Trophoblast cell (in vitro differentiated cells and primary cell): ENCODE measurements around the gene COL4A6.

Experiments used
- DNase-seq, 2 donors: peaks; one replicate each; pipeline ENCODE4 v3.0.0-alpha.2; 2016
- H2AFZ ChIP-seq: 2 replicates; pipeline ENCODE4 v1.6.1; 2013; ENCODE audit warnings: low read length, moderate library complexity, mild to moderate bottlenecking; ENCODE audit not compliant: insufficient read depth, poor library complexity
- H2AK5ac ChIP-seq: 2 replicates; pipeline ENCODE4 v1.6.1; 2013; ENCODE audit warnings: mild to moderate bottlenecking, low read length
- H2BK120ac ChIP-seq: 2 replicates; pipeline ENCODE4 v1.6.1; 2013; ENCODE audit warnings: low read length, mild to moderate bottlenecking, moderate library complexity; ENCODE audit not compliant: insufficient read depth, poor library complexity
- H2BK12ac ChIP-seq: 2 replicates; pipeline ENCODE4 v1.6.1; 2013; ENCODE audit warnings: mild to moderate bottlenecking, low read length, moderate library complexity
- H2BK5ac ChIP-seq: 2 replicates; pipeline ENCODE4 v1.6.1; 2013; ENCODE audit warnings: low read length, low read depth, moderate library complexity, mild to moderate bottlenecking; ENCODE audit not compliant: poor library complexity
- H3K14ac ChIP-seq: 2 replicates; pipeline ENCODE4 v1.6.1; 2013; ENCODE audit warnings: mild to moderate bottlenecking, low read length
- H3K18ac ChIP-seq: 2 replicates; pipeline ENCODE4 v1.6.1; 2013; ENCODE audit warnings: mild to moderate bottlenecking, low read length
- H3K23ac ChIP-seq: 2 replicates; pipeline ENCODE4 v1.6.1; 2013; ENCODE audit warnings: low read length
- H3K27ac ChIP-seq: 2 replicates; pipeline ENCODE4 v1.5.1; 2013; ENCODE audit warnings: low read depth, mild to moderate bottlenecking, inconsistent platforms, low read length, moderate library complexity
- H3K27me3 ChIP-seq: 2 replicates; pipeline ENCODE4 v1.6.1; 2013; ENCODE audit warnings: inconsistent platforms, mild to moderate bottlenecking, low read length, moderate library complexity; ENCODE audit not compliant: insufficient read depth
- H3K36me3 ChIP-seq, 2 experiments: 1 replicate in 1 of 2; 2 replicates in 1 of 2; pipeline ENCODE4 v1.6.1; 2013; ENCODE audit warnings: low read length in 2 of 2, mild to moderate bottlenecking in 2 of 2, moderate library complexity in 1 of 2; ENCODE audit not compliant: insufficient read depth in 2 of 2, control insufficient read depth in 1 of 2
- H3K4ac ChIP-seq: 2 replicates; pipeline ENCODE4 v1.6.1; 2013; ENCODE audit warnings: low read depth, mild to moderate bottlenecking, low read length, moderate library complexity
- H3K4me1 ChIP-seq, 2 experiments: 1 replicate in 1 of 2; 2 replicates in 1 of 2; pipeline ENCODE4 v1.6.1; 2013; ENCODE audit warnings: low read length in 2 of 2, mild to moderate bottlenecking in 2 of 2, moderate library complexity in 1 of 2; ENCODE audit not compliant: insufficient read depth in 2 of 2, control insufficient read depth in 1 of 2
- H3K4me2 ChIP-seq: 2 replicates; pipeline ENCODE4 v1.6.1; 2013; ENCODE audit warnings: inconsistent platforms, mild to moderate bottlenecking, low read length, moderate library complexity
- H3K4me3 ChIP-seq: 2 replicates; pipeline ENCODE4 v1.5.1; 2013; ENCODE audit warnings: mild to moderate bottlenecking, low read depth, low read length, inconsistent platforms
- H3K79me1 ChIP-seq: one replicate; pipeline ENCODE4 v1.6.1; 2013; ENCODE audit warnings: low read length
- H3K79me2 ChIP-seq: 2 replicates; pipeline ENCODE4 v1.6.1; 2013; ENCODE audit warnings: low read length, mild to moderate bottlenecking; ENCODE audit not compliant: control insufficient read depth, insufficient read depth, poor library complexity
- H3K9ac ChIP-seq: 2 replicates; pipeline ENCODE4 v1.6.1; 2013; ENCODE audit warnings: mild to moderate bottlenecking, low read length
- H3K9me3 ChIP-seq: 2 replicates; pipeline ENCODE4 v1.6.1; 2013; ENCODE audit warnings: low read depth, mild to moderate bottlenecking, control low read depth, inconsistent platforms, low read length; ENCODE audit not compliant: insufficient read depth
- H4K12ac ChIP-seq: 2 replicates; pipeline ENCODE4 v1.6.1; 2013; ENCODE audit warnings: low read depth, mild to moderate bottlenecking, low read length, moderate library complexity
- H4K8ac ChIP-seq: 2 replicates; pipeline ENCODE4 v1.6.1; 2013; ENCODE audit warnings: low read depth, mild to moderate bottlenecking, low read length, moderate library complexity
- H4K91ac ChIP-seq: one replicate; pipeline ENCODE4 v1.6.1; 2013; ENCODE audit warnings: low read depth, mild to moderate bottlenecking, low read length, moderate library complexity
- WGBS: extraction: QIAGEN DNeasy Blood & Tissue Kit; methylation state at CpG from one replicate; pipeline ENCODE4 v1.1.7; 2013; ENCODE audit warnings: missing lambda C conversion rate; ENCODE audit not compliant: insufficient read length, insufficient coverage; ENCODE audit errors: extremely low coverage; 5-methylcytosine and 5-hydroxymethylcytosine counted together

The COL4A6 gene

DNA sequence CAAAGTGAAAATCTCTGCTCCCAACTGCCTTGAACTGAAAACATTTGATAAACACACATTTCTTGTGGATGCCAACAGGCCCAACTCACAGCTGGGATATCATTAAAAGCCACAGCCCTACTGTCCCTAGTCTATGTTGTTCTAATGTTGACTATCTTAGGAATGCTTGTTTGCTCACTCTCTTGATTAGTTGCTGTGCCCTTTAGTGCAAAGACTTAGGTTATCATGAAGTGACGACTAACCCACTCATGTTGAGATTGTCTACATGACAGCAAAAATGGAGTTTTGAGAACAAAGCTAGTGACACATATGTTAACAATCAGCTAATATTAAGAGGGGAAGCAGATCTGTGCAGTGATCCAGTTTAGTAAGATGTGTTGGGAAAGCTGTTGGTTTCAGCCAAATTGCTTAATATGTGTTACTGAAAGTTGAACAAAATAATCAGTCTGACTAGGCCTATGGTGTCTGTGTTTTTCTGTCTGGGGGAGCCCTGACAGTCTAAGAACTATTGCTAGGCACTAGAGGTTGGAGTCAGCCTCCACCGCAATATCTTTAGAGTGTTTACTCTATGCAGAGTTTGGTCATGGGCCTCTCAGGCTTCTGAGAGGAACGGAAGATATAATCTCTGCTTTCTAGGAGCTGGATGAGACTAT, 221.2 kb downstream of the COL4A6 start:
- Histone ChIP-seq H2BK5ac (no peak overlapping the region), H3K79me1 (no peaks in the 10 kb centered on the region), H4K12ac (no peak overlapping the region), H3K27ac (no peak overlapping the region), H3K23ac (no peak overlapping the region), H3K4me3 (no peak overlapping the region), H4K8ac (no peak overlapping the region), H2BK12ac (no peak overlapping the region), H4K91ac (no peak overlapping the region), H3K36me3 (no peaks in the 10 kb centered on the region), H3K4ac (no peak overlapping the region), H3K9me3 (no peaks in the 10 kb centered on the region), H2AK5ac (no peak overlapping the region), H3K27me3 (no peaks in the 10 kb centered on the region), H3K4me2 (no peak overlapping the region), H2BK120ac (no peak overlapping the region), H3K79me2 (no peaks in the 10 kb centered on the region), H3K9ac (no peak overlapping the region), H3K14ac (no peak overlapping the region), H2AFZ (no peak overlapping the region), H3K4me1 (peaks cover 0 to 3% of the 10 kb centered on the region in 2 experiments), H3K18ac (no peak overlapping the region)
- WGBS = no CpG with 5 or more reads among the region's 3 CpGs
- no peak for DNase-seq

DNA sequence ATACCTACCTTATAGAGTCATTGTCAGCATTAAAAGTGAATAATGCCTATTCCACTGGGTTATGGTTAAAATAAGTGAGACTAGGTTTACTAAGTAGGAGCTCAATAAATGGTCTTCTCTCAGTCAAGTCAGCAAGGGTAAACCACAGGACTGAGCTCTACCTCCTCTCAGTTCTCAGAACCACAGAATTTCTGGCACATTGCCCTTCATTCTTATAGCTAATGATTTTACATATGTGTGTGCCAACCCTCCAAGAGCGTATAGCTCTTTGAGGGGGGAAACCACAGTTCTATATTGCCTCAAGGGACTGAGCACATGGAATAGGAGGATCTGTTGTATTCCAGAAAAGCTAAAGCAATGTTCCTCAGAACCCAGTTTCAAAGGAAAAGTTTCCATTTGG, 221.8 kb downstream of the COL4A6 start:
- no peak for DNase-seq
- no peak overlapping the region for H2BK5ac ChIP-seq
- H2AK5ac ChIP-seq = no peak overlapping the region
- H2AFZ ChIP-seq = no peak overlapping the region
- no peak overlapping the region for H3K4me2 ChIP-seq
- H3K18ac ChIP-seq = no peak overlapping the region
- no peak overlapping the region for H4K91ac ChIP-seq
- H3K9me3 ChIP-seq = no peaks in the 10 kb centered on the region
- no peak overlapping the region for H3K27ac ChIP-seq
- no CpG with 5 or more reads among the region's 1 CpG for WGBS
- H3K14ac ChIP-seq = no peak overlapping the region
- no peak overlapping the region for H2BK120ac ChIP-seq
- no peaks in the 10 kb centered on the region for H3K79me1 ChIP-seq
- H3K4me1 ChIP-seq = no peaks in the 10 kb centered on the region
- no peaks in the 10 kb centered on the region for H3K27me3 ChIP-seq
- H3K23ac ChIP-seq = no peak overlapping the region
- no peaks in the 10 kb centered on the region for H3K79me2 ChIP-seq
- no peaks in the 10 kb centered on the region for H3K36me3 ChIP-seq
- H4K12ac ChIP-seq = no peak overlapping the region
- no peak overlapping the region for H3K4ac ChIP-seq
- H2BK12ac ChIP-seq = no peak overlapping the region
- H3K9ac ChIP-seq = no peak overlapping the region
- H3K4me3 ChIP-seq = no peak overlapping the region
- H4K8ac ChIP-seq = no peak overlapping the region

- no peak overlapping the region for H3K4me3 ChIP-seq
- no peak overlapping the region for H2AFZ ChIP-seq
- H3K4me2 ChIP-seq = no peak overlapping the region
- no peak overlapping the region for H3K4ac ChIP-seq
- H3K23ac ChIP-seq = no peak overlapping the region
- H2AK5ac ChIP-seq = no peak overlapping the region
- H3K27me3 ChIP-seq = no peaks in the 10 kb centered on the region
- H3K9ac ChIP-seq = no peak overlapping the region
- H4K8ac ChIP-seq = no peak overlapping the region
- DNase-seq = no peak
- no peak overlapping the region for H2BK12ac ChIP-seq
- H3K79me2 ChIP-seq = no peaks in the 10 kb centered on the region
- H3K9me3 ChIP-seq = no peaks in the 10 kb centered on the region
- no peak overlapping the region for H2BK5ac ChIP-seq
- H3K79me1 ChIP-seq = peaks cover 4% of the 10 kb centered on the region
- no CpG with 5 or more reads among the region's 1 CpG for WGBS
- H3K14ac ChIP-seq = no peak overlapping the region
- no peaks in the 10 kb centered on the region for H3K36me3 ChIP-seq
- no peak overlapping the region for H4K91ac ChIP-seq
- H3K27ac ChIP-seq = no peak overlapping the region
- H4K12ac ChIP-seq = no peak overlapping the region
- no peak overlapping the region for H3K18ac ChIP-seq
- H2BK120ac ChIP-seq = no peak overlapping the region
- peaks cover 0 to 2% of the 10 kb centered on the region in 2 experiments for H3K4me1 ChIP-seq
Observed at GRCh38 chrX:108211301-108211700, 226.9 kb downstream of the COL4A6 start.

DNA sequence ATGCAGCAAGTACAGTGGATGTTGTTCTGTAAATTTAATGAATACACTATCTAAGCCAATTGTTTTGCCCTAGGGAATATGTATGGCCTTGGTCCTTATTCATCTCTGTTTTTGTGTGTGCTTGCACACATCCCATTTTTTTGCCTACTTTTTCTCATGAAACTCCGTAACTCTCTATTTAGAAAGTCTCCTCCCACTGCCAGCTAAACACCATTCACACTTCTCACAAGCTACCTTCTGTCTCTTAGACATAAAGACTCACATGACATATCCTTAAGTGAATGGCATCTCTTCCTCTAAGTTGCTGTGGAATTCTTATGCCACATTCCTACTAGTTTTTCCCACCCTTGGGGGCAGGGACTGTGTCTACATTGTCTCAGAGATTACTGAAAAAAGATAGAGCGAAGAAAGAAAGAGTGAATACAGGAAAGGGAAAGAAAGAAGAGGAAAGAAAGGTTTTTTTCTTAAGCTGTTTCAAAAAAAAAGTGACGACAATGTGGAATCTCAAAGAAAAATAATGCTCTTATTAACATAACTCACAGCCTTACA, 229.1 kb downstream of the COL4A6 start:
- no peak overlapping the region for H3K4me3 ChIP-seq
- H2BK5ac ChIP-seq = no peak overlapping the region
- no CpG with 5 or more reads among the region's 3 CpGs for WGBS
- H3K27ac ChIP-seq = peak overlapping the region; percentile 62
- H2BK12ac ChIP-seq = no peak overlapping the region
- no peak overlapping the region for H2AFZ ChIP-seq
- H3K4me1 ChIP-seq = peaks cover 0 to 2% of the 10 kb centered on the region in 2 experiments
- H3K79me2 ChIP-seq = no peaks in the 10 kb centered on the region
- peaks cover 4% of the 10 kb centered on the region for H3K79me1 ChIP-seq
- H3K23ac ChIP-seq = no peak overlapping the region
- H3K4ac ChIP-seq = no peak overlapping the region
- H3K4me2 ChIP-seq = peak overlapping the region; percentile 23
- H3K27me3 ChIP-seq = no peaks in the 10 kb centered on the region
- no peak overlapping the region for H3K9ac ChIP-seq
- no peaks in the 10 kb centered on the region for H3K36me3 ChIP-seq
- peak overlapping the region; percentile 37 for H4K91ac ChIP-seq
- H3K14ac ChIP-seq = no peak overlapping the region
- H3K18ac ChIP-seq = no peak overlapping the region
- peak overlapping the region; percentile 72 for H2BK120ac ChIP-seq
- H4K8ac ChIP-seq = no peak overlapping the region
- DNase-seq = no peak
- no peak overlapping the region for H2AK5ac ChIP-seq
- no peaks in the 10 kb centered on the region for H3K9me3 ChIP-seq
- no peak overlapping the region for H4K12ac ChIP-seq
